HTERT RPE-1 (cell line): ENCODE results near the gene OR52E2.

Experiments used
- in situ Hi-C: fragments of 300-500 bp; cut with MboI; formaldehyde crosslinking; loops from 4 replicates; pipeline ENCODE4 v1.14.3; 2020; ENCODE audit warnings: low sequenced_read_pairs

Gene OR52E2

GRCh38 chr11:5021996-5022395, 37.4 kb downstream of the OR52E2 start:
- in situ Hi-C loops: no loop called here

GRCh38 chr11:5013012-5013411, 46.4 kb downstream of the OR52E2 start:
- in situ Hi-C loops: no loop called here

GRCh38 chr11:5011254-5011653, 48.2 kb downstream of the OR52E2 start:
- in situ Hi-C loops: no loop called here
